Heart right ventricle (tissue), 16 donors: ENCODE measurements around the gene PTPRN2. TPM values are rescaled to one million over a fixed set of nuclear protein-coding genes. Genes with fewer than 3 reads are reported as not detected.

Source experiments
- ATAC-seq, 8 donors: fragments of 200-7000 bp; cut with Tn5 transposase; one replicate each; pipeline ENCODE4 v1.9.1; 2020; ENCODE audit warnings: mild to moderate bottlenecking in 8 of 8, moderate library complexity in 8 of 8, moderate number of reproducible peaks in 1 of 8
- DNase-seq, 2 donors: peaks; one replicate each; pipeline ENCODE4 v3.0.0-alpha.2; 2020
- H3K27ac ChIP-seq, 10 donors: fragments of 200-600 bp; sonication (generic) in 2 of 10; one replicate each; pipeline versions ENCODE4 v1.5.0 to v1.8.0; 2020 to 2022; ENCODE audit warnings: mild to moderate bottlenecking in 3 of 10
- H3K27me3 ChIP-seq, 7 donors: fragments of 200-600 bp; one replicate each; pipeline ENCODE4 v1.8.0; 2021 to 2022; ENCODE audit warnings: mild to moderate bottlenecking in 2 of 7
- H3K36me3 ChIP-seq, 9 donors: fragments of 200-600 bp; sonication (generic) in 1 of 9; one replicate each; pipeline versions ENCODE4 v1.5.0 to v1.8.0; 2020 to 2022; ENCODE audit warnings: mild to moderate bottlenecking in 2 of 9
- H3K4me1 ChIP-seq, 9 donors: fragments of 200-600 bp; sonication (generic) in 1 of 9; one replicate each; pipeline versions ENCODE4 v1.5.0 to v1.8.0; 2020 to 2022; ENCODE audit warnings: mild to moderate bottlenecking in 4 of 9
- H3K4me3 ChIP-seq, 10 donors: fragments of 200-600 bp; sonication (generic) in 2 of 10; one replicate each; pipeline versions ENCODE4 v1.5.0 to v1.8.0; 2020 to 2022; ENCODE audit warnings: mild to moderate bottlenecking in 7 of 10, moderate library complexity in 2 of 10
- H3K9me3 ChIP-seq, 11 donors: fragments of 200-600 bp in 10 of 11; sonication (generic) in 2 of 11; one replicate each; pipeline versions ENCODE4 v1.5.0 to v1.8.0; 2013 to 2022; ENCODE audit warnings: mild to moderate bottlenecking in 2 of 11, control low read depth in 1 of 11, moderate library complexity in 1 of 11
- WGBS, 2 donors: extraction: QIAGEN DNeasy Blood & Tissue Kit; methylation state at CpG; one replicate each; pipeline ENCODE4 v1.1.7; 2013; ENCODE audit warnings: inconsistent platforms in 1 of 2; 5-methylcytosine and 5-hydroxymethylcytosine counted together
- intact Hi-C, 10 donors: fragments of 100-400 bp; cut with DNase I; formaldehyde crosslinking; loops; one replicate each; pipeline versions ENCODE4 v1.11.1 to v1.14.2; 2022
- polyA plus RNA-seq, 2 donors: library from polyadenylated mRNA; stranded (reverse); fragments of 200-250 nt; gene quantifications; one replicate each; pipeline ENCODE4 v1.2.3, GENCODE V29; 2013
- total RNA-seq, 10 donors: library from RNA; stranded (reverse); fragmentation: NEBNext Ultra II Directional in 3 of 10; extraction: Animal tissue kit (Norgen Biotek cat#: 25700) in 3 of 10; gene quantifications; one replicate each; pipeline versions ENCODE4 v1.2.1 to v1.2.4, GENCODE V29; 2021 to 2023
- TF ChIP-seq, protein P1 (sequence below), 9 donors: fragments of 200-600 bp; sonication (generic) in 2 of 9; IDR thresholded peaks; one replicate each; pipeline versions ENCODE4 v1.5.0 to v1.8.0; 2021 to 2022; ENCODE audit warnings: antibody characterized with exemption in 9 of 9, mild to moderate bottlenecking in 5 of 9, moderate library complexity in 1 of 9
- donor health status: Arrhythmogenic right ventricular cardiomyopathy.
- donor health status: ischemic (EF 13 %, LVEDD 7.1; RV severe dilation, severe dysfunction).
- donor health status: healthy with polysubstance abuse.
- donor health status: DM: no; HTN: yes; CAD: no.
- donor health status: DM: no; HTN: no; CAD: no.
- donor health status: ischemic (EF 25% LVEDD 6.9; RV normal size, moderate dysfunction).
- donor health status: ischemic (EF 25% LVEDD 5.7; RV mildly dilated, moderate dysfunction).
- donor health status: healthy.
- donor health status: DM: yes; HTN: yes; CAD: no.
- donor health status: Ischemic cardiomyopathy.
- donor health status: ischemic (EF 35%, LVEDD 5.7; RV mildly dilated, moderate dysfunction).
- donor health status: nonischemic (EF 11% LVEDD 7.7; RV severe dilation, severe dysfunction).
- donor health status: DM: yes; HTN: yes; CAD: no.
- donor health status: PGD.
- donor health status: ischemic (EF 29% LVEDD 5.4; RV normal size, mild dysfunction).
- donor health status: nonischemic (EF 23%, LVEDD 6.1; RV moderate dilation, normal function).

PTPRN2 gene
- total and polyA plus RNA-seq, 12 donors: 0.82 to 1.8 (median 1.3) TPM

DNA sequence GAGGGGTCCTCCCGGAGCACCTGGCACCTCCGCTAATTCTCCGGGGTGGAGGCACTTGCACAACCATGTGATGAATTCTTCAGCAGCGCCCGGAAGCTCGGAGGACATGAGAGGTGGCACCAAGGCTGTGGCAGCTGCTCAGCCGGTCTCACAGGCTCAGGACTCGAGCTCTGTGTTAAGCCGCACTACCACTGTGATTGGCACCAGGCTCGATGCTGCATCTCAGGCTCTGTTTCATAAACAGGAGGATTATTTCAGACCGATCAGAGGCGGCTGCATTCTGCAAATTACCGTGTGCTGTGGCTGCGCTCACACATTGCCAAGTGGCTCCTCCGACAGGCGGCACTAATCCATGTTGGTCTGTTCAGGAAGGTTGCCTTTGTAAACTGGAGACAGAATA, 755.6 kb downstream of the PTPRN2 start:
- no peaks in the 10 kb centered on the region for H3K36me3 ChIP-seq
- 91 to 92% methylated on average over 16 of the region's 16 CpGs for WGBS, 2 donors
- no peak overlapping the region for H3K27ac ChIP-seq
- no peak for DNase-seq
- TF ChIP-seq, protein P1, sequence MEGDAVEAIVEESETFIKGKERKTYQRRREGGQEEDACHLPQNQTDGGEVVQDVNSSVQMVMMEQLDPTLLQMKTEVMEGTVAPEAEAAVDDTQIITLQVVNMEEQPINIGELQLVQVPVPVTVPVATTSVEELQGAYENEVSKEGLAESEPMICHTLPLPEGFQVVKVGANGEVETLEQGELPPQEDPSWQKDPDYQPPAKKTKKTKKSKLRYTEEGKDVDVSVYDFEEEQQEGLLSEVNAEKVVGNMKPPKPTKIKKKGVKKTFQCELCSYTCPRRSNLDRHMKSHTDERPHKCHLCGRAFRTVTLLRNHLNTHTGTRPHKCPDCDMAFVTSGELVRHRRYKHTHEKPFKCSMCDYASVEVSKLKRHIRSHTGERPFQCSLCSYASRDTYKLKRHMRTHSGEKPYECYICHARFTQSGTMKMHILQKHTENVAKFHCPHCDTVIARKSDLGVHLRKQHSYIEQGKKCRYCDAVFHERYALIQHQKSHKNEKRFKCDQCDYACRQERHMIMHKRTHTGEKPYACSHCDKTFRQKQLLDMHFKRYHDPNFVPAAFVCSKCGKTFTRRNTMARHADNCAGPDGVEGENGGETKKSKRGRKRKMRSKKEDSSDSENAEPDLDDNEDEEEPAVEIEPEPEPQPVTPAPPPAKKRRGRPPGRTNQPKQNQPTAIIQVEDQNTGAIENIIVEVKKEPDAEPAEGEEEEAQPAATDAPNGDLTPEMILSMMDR (IDR thresholded peaks at IDR 0.05): no peak
- peaks cover 0 to 9% (median 5%) of the 10 kb centered on the region in 7 donors for H3K27me3 ChIP-seq
- H3K9me3 ChIP-seq: no peaks in the 10 kb centered on the region
- intact Hi-C loops: no loop called here
- H3K4me3 ChIP-seq: no peak overlapping the region
- H3K4me1 ChIP-seq: no peaks in the 10 kb centered on the region
- ATAC-seq: no peak

DNA sequence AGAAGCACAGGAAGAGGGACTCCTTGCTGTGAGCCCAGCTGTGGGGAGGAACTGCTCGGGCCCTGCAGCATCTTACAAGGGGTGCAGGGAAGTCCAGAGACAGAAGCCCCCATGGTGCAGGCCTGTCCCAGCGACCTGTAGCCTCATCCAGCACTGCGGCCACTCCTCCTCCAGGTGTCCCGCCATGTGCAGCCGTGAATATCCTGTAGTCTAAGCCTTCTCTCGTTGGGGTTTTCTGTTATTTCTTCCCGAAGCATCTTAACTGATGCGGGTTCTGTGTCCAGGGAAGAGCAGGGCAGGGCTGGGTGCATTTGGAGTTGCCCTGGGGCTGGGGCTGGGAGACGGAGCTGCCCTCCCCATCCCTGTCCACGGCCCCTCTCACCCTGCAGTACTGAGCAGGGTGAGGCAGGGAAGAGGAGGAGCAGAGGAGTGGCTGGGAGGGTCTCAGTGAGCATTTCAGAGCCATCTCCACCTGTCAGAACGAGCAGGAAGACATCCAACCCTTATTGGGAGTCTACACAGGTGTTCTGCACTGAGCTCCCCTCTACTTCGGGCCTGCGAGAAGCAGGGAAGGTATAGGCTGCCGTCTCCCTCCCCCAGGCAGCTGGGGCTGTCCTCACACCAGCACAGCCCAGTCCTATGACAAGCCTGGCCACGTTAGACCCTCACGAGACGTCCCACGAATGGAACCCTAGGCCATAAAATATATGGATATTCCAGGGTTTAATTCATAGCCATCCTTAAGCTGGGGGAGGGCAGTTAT, 756.3 kb downstream of the PTPRN2 start:
- no peak for DNase-seq
- intact Hi-C loops: no loop called here
- TF ChIP-seq, protein P1 (IDR thresholded peaks at IDR 0.05): no peak
- Histone ChIP-seq H3K4me1 (no peaks in the 10 kb centered on the region), H3K27ac (no peak overlapping the region), H3K27me3 (peaks cover 0 to 9% (median 5%) of the 10 kb centered on the region in 7 donors), H3K9me3 (no peaks in the 10 kb centered on the region), H3K36me3 (no peaks in the 10 kb centered on the region), H3K4me3 (no peak overlapping the region)
- no peak for ATAC-seq
- whole genome bisulfite sequencing, 2 donors: 78 to 81% methylated on average over 18 of the region's 18 CpGs

DNA sequence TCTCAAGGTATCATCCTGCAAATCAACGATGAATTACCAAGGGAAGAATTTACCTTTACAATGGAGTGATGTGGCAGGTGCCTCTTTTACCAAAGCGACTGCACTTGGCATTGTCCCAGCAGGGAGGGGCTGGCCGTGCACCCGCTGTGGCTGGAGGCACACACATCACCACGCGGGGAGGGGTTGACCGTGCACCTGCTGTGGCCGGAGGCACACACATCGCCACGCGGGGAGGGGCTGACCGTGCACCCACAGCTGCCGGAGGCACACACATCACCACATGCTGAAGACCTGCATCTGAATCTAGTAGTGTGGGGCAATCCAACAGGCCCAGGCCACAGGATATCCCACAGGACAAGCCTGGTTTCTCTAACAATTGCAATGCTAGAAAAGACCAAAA, 757.3 kb downstream of the PTPRN2 start:
- TF ChIP-seq, protein P1 (IDR thresholded peaks at IDR 0.05): no peak

DNA sequence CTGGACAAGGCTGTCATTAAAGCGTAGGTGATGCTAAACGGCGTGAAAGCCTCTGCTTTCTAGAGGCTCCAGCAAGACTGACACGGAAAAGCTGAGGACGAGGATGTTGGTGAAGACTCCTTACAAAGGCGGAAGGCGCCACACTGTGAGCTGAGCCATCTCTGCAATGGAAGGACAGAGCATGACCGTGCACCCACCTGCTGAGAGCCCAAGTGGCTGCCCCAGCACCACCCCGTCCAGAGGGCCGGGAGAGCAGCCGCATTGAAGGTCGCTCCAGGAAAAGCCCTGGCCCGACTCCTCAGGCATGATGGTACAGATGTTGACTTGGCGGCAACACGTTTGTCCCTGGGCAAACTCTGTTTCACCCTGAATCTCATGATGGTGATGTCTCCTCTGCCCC, 758.1 kb downstream of the PTPRN2 start:
- Histone ChIP-seq H3K27me3 (peaks cover 0 to 12% (median 5%) of the 10 kb centered on the region in 7 donors), H3K4me3 (no peak overlapping the region), H3K36me3 (no peaks in the 10 kb centered on the region), H3K27ac (no peak overlapping the region), H3K9me3 (no peaks in the 10 kb centered on the region), H3K4me1 (no peaks in the 10 kb centered on the region)
- DNase-seq (no peak), ATAC-seq (no peak)
- WGBS, 2 donors: 84 to 85% methylated on average over 15 of the region's 15 CpGs
- TF ChIP-seq, protein P1 (IDR thresholded peaks at IDR 0.05): no peak
- intact Hi-C loops: no loop called here

More for the DNA sequence above, 757.3 kb downstream of the PTPRN2 start:
- Histone ChIP-seq H3K36me3 (no peaks in the 10 kb centered on the region), H3K4me3 (no peak overlapping the region), H3K4me1 (no peaks in the 10 kb centered on the region), H3K9me3 (no peaks in the 10 kb centered on the region), H3K27me3 (peaks cover 0 to 9% (median 5%) of the 10 kb centered on the region in 7 donors), H3K27ac (no peak overlapping the region)
- intact Hi-C loops: no loop called here
- WGBS, 2 donors: 86 to 88% methylated on average over 13 of the region's 13 CpGs
- no peak for ATAC-seq
- no peak for DNase-seq
